Measurements from ENCODE around the gene INS.
"Not testable (repeated sequence)": the region's sequence is repeated elsewhere in the genome, so short reads cannot be mapped to it uniquely, and the experiment has no call there.

The INS gene

GRCh38 chr11:2130881-2131352 is 30.1 kb downstream of the INS start:
- no peak for DNase-seq

GRCh38 chr11:2129699-2130366 is 31.2 kb downstream of the INS start:
- DNase-seq, result no peak

GRCh38 chr11:2129308-2129698 is 31.7 kb downstream of the INS start:
- DNase-seq, result no peak

- no peak for DNase-seq
Measured at GRCh38 chr11:2128511-2129307, 32.3 kb downstream of the INS start.

- no peak for DNase-seq
Measured at GRCh38 chr11:2128130-2128510, 32.9 kb downstream of the INS start.

GRCh38 chr11:2127482-2128129 is 33.4 kb downstream of the INS start:
- DNase-seq, result no peak

- DNase-seq, result no peak
Measured at GRCh38 chr11:2126520-2127085, 34.4 kb downstream of the INS start.

- not testable (repeated sequence) for DNase-seq
Measured at GRCh38 chr11:2124736-2125484, 36.1 kb downstream of the INS start.

- DNase-seq, result no peak
Measured at GRCh38 chr11:2123628-2123960, 37.4 kb downstream of the INS start.

GRCh38 chr11:2122907-2123627 is 37.9 kb downstream of the INS start:
- no peak for DNase-seq

GRCh38 chr11:2122222-2122906 is 38.6 kb downstream of the INS start:
- DNase-seq, result no peak

GRCh38 chr11:2121227-2122130 is 39.5 kb downstream of the INS start:
- no peak for DNase-seq

- DNase-seq, result no peak
Measured at GRCh38 chr11:2120359-2121100, 40.5 kb downstream of the INS start.

GRCh38 chr11:2118677-2119076 is 42.3 kb downstream of the INS start:
- no peak for DNase-seq

GRCh38 chr11:2116680-2117079 is 44.3 kb downstream of the INS start:
- DNase-seq, result no peak

- no peak for DNase-seq
Measured at GRCh38 chr11:2115308-2115707, 45.7 kb downstream of the INS start.

- no peak for DNase-seq
Measured at GRCh38 chr11:2114430-2115241, 46.4 kb downstream of the INS start.

- DNase-seq, result no peak
Measured at GRCh38 chr11:2113776-2114175, 47.2 kb downstream of the INS start.

GRCh38 chr11:2110521-2110920 is 50.5 kb downstream of the INS start:
- no peak for DNase-seq

Data from stimulated activated CD4-positive, alpha-beta T cell treated with anti-CD3 and anti-CD28 coated beads, Interleukin-1b, Interleukin-23, amount 100 ng/mL, for 48 hours (primary cell).